GM12873 (cell line): ENCODE data around the gene YIPF2.

ENCODE experiments used
- TF ChIP-seq, protein P1 (sequence below): IDR thresholded peaks from 2 replicates; pipeline ENCODE4 v1.5.1; 2012; ENCODE audit warnings: low read depth, mild to moderate bottlenecking, moderate library complexity, low read length, control low read depth; ENCODE audit not compliant: insufficient read depth; ENCODE audit errors: missing control alignments

YIPF2 gene

DNA sequence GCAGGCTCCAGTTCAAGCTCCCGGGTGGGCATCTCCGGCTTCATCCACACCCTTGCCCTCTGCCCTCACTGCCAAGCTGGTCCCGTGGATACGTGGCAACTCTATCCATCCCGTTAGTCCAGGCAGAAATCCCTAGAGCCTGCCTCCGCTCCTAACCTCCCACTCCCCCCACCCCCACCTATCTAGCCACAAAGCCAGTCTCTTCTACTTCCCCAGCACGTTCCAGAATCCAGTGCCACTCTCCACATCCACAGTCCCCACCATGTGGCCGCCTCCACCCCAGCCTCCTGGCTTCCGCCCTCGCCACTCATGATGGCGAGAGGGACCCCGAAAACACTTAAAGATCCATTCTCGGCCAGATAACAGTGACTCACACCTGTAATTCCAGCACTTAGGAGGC is 3.8 kb downstream of the YIPF2 start:
- TF ChIP-seq, protein P1, sequence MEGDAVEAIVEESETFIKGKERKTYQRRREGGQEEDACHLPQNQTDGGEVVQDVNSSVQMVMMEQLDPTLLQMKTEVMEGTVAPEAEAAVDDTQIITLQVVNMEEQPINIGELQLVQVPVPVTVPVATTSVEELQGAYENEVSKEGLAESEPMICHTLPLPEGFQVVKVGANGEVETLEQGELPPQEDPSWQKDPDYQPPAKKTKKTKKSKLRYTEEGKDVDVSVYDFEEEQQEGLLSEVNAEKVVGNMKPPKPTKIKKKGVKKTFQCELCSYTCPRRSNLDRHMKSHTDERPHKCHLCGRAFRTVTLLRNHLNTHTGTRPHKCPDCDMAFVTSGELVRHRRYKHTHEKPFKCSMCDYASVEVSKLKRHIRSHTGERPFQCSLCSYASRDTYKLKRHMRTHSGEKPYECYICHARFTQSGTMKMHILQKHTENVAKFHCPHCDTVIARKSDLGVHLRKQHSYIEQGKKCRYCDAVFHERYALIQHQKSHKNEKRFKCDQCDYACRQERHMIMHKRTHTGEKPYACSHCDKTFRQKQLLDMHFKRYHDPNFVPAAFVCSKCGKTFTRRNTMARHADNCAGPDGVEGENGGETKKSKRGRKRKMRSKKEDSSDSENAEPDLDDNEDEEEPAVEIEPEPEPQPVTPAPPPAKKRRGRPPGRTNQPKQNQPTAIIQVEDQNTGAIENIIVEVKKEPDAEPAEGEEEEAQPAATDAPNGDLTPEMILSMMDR: no peak

DNA sequence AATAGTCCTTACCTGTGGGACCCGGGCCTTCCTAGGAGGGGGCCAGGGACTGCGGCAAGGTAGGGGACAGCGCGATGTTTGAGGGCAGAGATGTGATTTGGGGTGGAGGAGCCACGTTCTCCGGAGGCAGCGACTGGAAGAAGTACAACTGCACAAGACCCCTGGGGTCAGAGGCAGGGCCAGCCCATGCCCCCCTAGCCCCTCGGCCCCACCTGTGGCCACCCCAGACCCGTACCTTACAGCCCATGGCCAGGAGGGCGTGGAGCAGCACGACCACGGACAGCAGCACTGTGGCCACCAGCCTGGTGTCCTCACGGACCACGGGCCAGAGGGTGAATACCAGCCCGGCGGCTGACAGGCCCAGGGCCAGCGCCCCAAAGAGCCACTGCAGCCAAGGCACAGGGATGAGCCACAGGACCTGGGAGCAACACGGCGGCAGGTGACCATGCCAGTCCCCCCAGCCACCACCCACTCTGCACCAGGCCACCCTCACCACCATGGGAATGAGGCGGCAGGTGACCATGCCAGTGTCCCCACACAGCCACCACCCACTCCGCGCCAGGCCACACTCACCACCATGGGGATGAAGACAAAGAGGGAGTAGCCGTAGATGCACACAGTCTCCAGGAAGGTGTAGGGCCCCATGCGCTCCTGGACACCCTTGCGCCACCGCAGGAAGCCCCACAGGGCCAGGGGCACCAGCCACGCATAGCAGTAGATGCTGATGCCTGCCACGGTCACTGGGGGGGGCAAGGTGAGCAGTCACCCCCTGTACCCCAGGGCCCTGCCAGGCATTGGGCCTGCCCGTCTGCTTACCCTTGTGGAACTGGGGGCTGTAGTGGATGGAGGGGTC is 5.0 kb downstream of the YIPF2 start:
- TF ChIP-seq, protein P1: no peak

DNA sequence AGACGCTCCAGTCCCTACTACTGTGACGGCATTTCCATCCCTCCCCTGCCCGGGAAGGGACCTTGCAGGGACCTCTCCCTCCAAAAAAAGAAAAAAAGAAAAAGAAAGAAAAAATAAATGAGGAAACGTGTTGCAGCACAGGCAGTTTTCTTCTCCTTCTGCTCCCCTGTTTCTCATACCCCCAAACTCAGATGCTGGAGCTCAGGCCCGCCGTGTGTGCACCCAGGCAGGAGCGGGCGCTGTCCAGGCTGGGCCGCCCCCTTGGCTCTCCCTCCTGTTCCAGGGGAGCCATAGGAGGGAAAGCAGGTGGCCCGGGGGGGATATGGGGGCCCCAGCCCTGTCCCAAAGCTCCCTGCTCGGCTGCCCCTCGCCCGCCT is 5.8 kb downstream of the YIPF2 start:
- TF ChIP-seq, protein P1: no peak

DNA sequence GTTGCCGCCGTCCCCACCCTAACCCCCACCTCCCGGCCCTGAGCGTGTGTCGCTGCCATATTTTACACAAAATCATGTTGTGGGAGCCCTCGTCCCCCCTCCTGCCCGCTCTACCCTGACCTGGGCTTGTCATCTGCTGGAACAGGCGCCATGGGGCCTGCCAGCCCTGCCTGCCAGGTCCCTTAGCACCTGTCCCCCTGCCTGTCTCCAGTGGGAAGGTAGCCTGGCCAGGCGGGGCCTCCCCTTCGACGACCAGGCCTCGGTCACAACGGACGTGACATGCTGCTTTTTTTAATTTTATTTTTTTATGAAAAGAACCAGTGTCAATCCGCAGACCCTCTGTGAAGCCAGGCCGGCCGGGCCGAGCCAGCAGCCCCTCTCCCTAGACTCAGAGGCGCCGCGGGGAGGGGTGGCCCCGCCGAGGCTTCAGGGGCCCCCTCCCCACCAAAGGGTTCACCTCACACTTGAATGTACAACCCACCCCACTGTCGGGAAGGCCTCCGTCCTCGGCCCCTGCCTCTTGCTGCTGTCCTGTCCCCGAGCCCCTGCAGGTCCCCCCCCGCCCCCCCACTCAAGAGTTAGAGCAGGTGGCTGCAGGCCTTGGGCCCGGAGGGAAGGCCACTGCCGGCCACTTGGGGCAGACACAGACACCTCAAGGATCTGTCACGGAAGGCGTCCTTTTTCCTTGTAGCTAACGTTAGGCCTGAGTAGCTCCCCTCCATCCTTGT is 6.4 kb downstream of the YIPF2 start:
- TF ChIP-seq, protein P1: no peak

DNA sequence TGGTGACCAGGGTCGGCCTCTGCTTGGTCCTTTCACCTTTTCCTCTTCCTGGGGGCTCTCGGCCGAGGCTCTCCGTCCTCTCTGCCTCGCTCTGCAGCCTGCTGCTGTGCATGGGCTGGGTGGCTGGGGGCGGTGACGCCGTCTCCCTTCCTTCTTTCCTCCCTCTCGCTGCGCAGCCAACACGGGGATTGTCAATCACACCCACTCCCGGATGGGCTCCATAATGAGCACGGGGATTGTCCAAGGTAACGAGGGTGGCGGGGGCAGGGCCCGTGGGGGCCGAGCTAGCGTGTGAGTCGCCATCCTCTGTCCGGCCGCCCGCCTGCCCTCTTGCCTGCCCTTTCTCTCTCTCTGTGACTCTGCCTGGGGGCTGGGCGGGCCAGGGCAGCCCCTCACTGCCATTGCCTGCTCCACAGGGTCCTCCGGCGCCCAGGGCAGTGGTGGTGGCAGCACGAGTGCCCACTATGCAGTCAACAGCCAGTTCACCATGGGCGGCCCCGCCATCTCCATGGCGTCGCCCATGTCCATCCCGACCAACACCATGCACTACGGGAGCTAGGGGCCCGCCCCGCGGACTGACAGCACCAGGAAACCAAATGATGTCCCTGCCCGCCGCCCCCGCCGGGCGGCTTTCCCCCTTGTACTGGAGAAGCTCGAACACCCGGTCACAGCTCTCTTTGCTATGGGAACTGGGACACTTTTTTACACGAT is 7.1 kb downstream of the YIPF2 start:
- TF ChIP-seq, protein P1: no peak

DNA sequence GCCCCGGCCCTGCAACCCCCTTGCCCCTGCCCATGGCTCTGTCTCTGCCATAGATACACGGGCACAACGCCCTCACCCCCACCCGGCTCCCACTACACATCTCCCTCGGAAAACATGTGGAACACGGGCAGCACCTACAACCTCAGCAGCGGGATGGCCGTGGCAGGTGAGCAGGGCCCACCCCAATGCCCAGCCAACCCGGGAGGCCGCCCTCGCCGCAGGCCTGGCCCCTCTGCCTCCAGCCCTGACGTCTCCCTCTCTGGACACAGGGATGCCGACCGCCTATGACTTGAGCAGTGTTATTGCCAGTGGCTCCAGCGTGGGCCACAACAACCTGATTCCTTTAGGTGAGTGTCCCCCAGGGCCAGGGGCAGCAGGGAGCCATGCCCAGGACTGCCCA is 7.7 kb downstream of the YIPF2 start:
- TF ChIP-seq, protein P1: no peak

DNA sequence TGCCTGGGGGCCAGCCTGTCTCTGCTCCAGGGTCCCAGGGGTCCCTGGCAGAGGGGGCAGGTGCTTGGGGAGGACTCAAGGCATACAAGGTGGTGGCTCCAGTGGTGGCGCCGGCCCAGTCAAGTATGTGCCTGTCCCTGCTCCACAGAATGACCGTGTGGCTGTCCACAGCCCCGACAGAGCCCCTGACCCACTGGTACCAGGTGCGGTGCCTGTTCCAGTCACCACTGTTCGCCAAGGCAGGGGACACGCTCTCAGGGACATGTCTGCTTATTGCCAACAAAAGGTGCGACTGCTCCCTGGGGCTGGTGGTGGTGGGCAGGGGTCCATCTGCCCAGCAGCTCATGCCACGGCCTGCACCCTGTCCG is 8.2 kb downstream of the YIPF2 start:
- TF ChIP-seq, protein P1: no peak
